Measurements from ENCODE around the gene SEC16B. TPM values are rescaled to one million over a fixed set of nuclear protein-coding genes. Genes with fewer than 3 reads are reported as not detected.

Gene SEC16B
- total and polyA plus RNA-seq, 2 experiments from 2014 or later: 0.53 to 0.63 TPM

DNA sequence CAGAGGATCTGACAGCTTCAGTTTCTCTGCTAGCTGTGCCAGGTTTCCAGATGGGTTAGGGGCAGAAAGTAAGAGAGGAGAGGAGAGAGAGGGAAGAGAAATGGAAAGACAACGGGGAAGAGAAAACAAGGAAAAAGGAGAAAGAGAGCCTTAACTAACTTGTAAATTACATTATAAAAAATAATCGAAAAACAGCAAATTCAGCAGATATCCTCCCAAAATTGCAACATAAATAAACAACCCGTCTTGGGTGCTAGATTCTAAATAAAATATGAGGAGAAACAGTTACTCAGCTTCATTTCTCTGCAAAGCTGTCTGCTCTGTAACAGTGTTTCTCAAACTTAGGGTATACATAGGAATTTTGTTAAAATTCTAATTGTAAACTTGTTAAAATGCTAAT, 29.2 kb downstream of the SEC16B start:
- TF ChIP-seq, protein P1, sequence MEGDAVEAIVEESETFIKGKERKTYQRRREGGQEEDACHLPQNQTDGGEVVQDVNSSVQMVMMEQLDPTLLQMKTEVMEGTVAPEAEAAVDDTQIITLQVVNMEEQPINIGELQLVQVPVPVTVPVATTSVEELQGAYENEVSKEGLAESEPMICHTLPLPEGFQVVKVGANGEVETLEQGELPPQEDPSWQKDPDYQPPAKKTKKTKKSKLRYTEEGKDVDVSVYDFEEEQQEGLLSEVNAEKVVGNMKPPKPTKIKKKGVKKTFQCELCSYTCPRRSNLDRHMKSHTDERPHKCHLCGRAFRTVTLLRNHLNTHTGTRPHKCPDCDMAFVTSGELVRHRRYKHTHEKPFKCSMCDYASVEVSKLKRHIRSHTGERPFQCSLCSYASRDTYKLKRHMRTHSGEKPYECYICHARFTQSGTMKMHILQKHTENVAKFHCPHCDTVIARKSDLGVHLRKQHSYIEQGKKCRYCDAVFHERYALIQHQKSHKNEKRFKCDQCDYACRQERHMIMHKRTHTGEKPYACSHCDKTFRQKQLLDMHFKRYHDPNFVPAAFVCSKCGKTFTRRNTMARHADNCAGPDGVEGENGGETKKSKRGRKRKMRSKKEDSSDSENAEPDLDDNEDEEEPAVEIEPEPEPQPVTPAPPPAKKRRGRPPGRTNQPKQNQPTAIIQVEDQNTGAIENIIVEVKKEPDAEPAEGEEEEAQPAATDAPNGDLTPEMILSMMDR (IDR thresholded peaks at IDR 0.05; ENCODE audit: low read depth, low read length): no peak
- no peaks in the 10 kb centered on the region for H3K27me3 ChIP-seq
- no peak overlapping the region for H3K27ac ChIP-seq
- no peaks in the 10 kb centered on the region for H3K9me3 ChIP-seq (ENCODE audit: low read depth)
- DNase-seq (ENCODE audit: low read depth in 1 of 2, low spot score in 1 of 2): no peak
- no peak overlapping the region for H3K4me3 ChIP-seq
- H3K36me3 ChIP-seq: no peaks in the 10 kb centered on the region
- no peaks in the 10 kb centered on the region for H3K4me1 ChIP-seq (ENCODE audit: low read depth)

DNA sequence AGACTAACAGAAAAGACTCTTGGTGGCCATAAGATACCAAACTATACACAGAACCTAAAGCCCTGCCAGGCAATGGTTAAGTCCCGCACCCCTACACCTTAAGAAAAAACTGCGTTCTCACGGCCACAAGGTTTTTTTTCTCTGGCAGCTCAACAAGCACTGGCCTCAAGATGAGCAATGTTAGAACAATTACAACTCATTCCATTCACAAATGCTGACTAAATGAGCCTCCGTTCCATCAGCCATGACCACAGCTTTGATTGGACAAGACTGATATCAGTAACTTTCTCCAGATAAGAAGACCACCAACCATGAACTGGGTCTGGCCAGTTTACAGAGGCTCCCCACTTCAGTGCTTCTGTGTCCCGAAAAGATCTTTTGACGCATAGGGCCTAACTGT, 31.9 kb downstream of the SEC16B start:
- TF ChIP-seq, protein P1 (IDR thresholded peaks at IDR 0.05; ENCODE audit: low read depth, low read length): no peak
- Histone ChIP-seq H3K27ac (no peak overlapping the region), H3K27me3 (no peaks in the 10 kb centered on the region), H3K4me3 (no peak overlapping the region), H3K9me3 (ENCODE audit: low read depth) (no peaks in the 10 kb centered on the region), H3K36me3 (no peaks in the 10 kb centered on the region), H3K4me1 (ENCODE audit: low read depth) (peaks cover 5% of the 10 kb centered on the region)
- peak in 1 of 2 donors; percentile 73 for DNase-seq (ENCODE audit: low read depth in 1 of 2, low spot score in 1 of 2)

DNA sequence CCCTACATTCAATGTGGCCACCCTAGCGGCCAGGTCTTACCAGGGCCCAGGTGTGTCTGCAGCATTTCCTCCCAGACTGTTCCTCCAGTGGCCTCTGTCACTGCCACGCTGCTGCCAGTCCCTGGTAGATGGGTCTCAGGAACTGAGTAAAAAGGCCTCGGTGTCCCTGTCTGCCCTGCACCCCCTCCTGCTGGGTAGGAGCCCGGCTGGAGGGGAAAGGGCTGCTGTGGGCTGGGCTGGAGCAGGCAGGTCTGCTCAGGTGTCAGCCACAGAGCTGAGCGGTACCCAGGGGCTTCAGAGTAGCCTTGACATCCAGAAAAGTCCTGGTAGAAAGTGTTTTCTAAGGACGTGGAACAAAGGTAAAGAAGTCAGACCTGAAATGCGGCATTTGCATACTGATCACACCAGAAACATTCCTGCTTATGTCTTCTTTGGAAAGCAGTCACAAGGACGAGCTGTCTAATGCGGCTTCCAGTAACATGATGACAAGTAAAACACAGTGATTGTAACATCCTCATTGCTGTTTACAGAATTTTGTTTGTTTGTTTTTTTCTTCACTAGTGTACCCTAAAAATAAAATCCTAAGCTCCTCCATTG, 32.6 kb downstream of the SEC16B start:
- no peak for DNase-seq (ENCODE audit: low read depth in 1 of 2, low spot score in 1 of 2)
- TF ChIP-seq, protein P1 (IDR thresholded peaks at IDR 0.05; ENCODE audit: low read depth, low read length): no peak
- Histone ChIP-seq H3K4me3 (no peak overlapping the region), H3K27me3 (no peaks in the 10 kb centered on the region), H3K9me3 (ENCODE audit: low read depth) (no peaks in the 10 kb centered on the region), H3K4me1 (ENCODE audit: low read depth) (peaks cover 5% of the 10 kb centered on the region), H3K36me3 (no peaks in the 10 kb centered on the region), H3K27ac (no peak overlapping the region)

DNA sequence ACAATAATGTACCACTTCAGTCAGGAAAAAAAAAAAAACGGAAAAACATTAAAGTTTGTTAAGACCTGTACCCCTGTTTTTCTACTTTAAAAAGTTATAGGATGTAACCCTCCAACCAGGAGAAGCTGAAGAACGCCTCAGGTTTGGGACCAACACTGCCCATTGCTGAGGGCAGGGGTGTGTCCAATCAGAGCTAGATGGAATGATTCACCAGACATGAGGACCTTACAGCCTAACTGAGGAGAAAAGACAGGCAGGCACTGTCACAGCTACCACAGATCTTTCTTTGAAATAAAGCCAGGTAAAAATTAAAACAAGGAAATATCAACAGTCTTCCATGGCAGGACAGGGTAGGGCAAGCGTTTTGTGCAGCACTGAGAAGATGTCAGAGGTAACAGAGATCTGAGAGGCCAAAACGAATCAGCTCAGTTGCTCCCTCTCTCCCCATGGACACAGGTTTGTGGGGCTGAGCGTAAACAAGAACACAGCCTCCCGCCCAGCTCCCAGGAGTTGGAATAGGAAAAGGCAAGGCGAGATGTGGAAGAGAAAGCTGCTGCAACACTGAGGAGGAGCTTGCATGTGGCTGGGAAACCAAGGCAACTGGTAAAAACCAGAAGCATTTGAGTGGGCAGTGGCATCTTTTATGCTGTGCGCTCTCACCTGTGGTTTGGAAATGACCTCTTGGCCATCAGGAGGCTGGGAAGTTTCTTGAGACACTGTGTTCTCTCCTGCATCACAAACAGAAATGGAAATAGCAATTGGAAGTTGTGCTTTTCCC, 34.0 kb downstream of the SEC16B start:
- H3K27me3 ChIP-seq: no peaks in the 10 kb centered on the region
- H3K4me3 ChIP-seq: no peak overlapping the region
- H3K36me3 ChIP-seq: no peaks in the 10 kb centered on the region
- peaks cover 5% of the 10 kb centered on the region for H3K4me1 ChIP-seq (ENCODE audit: low read depth)
- H3K9me3 ChIP-seq (ENCODE audit: low read depth): no peaks in the 10 kb centered on the region
- TF ChIP-seq, protein P1 (IDR thresholded peaks at IDR 0.05; ENCODE audit: low read depth, low read length): no peak
- no peak overlapping the region for H3K27ac ChIP-seq
- DNase-seq (ENCODE audit: low read depth in 1 of 2, low spot score in 1 of 2): no peak

DNA sequence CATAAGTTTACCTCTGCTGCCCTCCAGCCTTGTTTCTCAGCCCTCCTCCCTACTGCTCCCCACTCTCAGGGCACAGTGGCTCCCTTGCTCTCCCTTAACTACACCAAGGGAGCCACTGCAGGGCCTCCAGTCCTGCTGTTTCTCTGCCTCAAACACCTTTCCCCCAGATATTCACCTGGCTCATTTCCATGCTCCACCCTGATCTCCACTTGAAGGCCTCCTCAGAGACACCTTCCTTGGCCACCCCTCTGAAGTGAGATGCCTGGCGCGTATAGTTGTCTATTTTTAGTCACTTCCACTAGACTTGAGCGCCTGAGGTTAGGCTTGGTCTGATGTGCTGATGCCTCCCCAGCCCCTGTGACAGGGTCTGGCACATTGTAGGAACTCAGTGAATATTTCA, 34.9 kb downstream of the SEC16B start:
- no peak overlapping the region for H3K27ac ChIP-seq
- TF ChIP-seq, protein P1 (IDR thresholded peaks at IDR 0.05; ENCODE audit: low read depth, low read length): no peak
- H3K27me3 ChIP-seq: no peaks in the 10 kb centered on the region
- H3K9me3 ChIP-seq (ENCODE audit: low read depth): no peaks in the 10 kb centered on the region
- peaks cover 5% of the 10 kb centered on the region for H3K4me1 ChIP-seq (ENCODE audit: low read depth)
- no peaks in the 10 kb centered on the region for H3K36me3 ChIP-seq
- peak in 1 of 2 donors; percentile 51 for DNase-seq (ENCODE audit: low read depth in 1 of 2, low spot score in 1 of 2)
- no peak overlapping the region for H3K4me3 ChIP-seq

All from cardiac muscle cell (in vitro differentiated cells and primary cell).